ENCODE measurements around the gene ADORA2B. TPM values are rescaled to one million over a fixed set of nuclear protein-coding genes. Genes with fewer than 3 reads are reported as not detected.

ADORA2B gene
- total and polyA plus RNA-seq, 4 experiments from 2014 or later, result 0.23 to 1.8 (median 0.41) TPM

- no peaks in the 10 kb centered on the region for H3K27me3 ChIP-seq (ENCODE audit: insufficient read depth, low read length)
- no peak for DNase-seq
- Mint-ChIP-seq H3K27me3 (peaks cover 10 to 17% of the 10 kb centered on the region in 2 donors), H3K4me1 (peaks cover 0 to 2% (median 0%) of the 10 kb centered on the region in 4 donors), H3K27ac (no peak overlapping the region), H3K36me3 (no peaks in the 10 kb centered on the region), H3K9me3 (peaks cover 0 to 5% (median 3%) of the 10 kb centered on the region in 8 donors), H3K4me3 (no peak overlapping the region)
- no peaks in the 10 kb centered on the region for H3K4me1 ChIP-seq (ENCODE audit: insufficient read depth, low read length)
- intact Hi-C loops (cut with micrococcal nuclease), result no loop called here
- POLR2A ChIA-PET (ENCODE audit: partially characterized antibody), result no interaction called here
- H3K9me3 ChIP-seq (ENCODE audit: control insufficient read depth in 1 of 2, low read length in 2 of 2), result no peaks in the 10 kb centered on the region
- no peak overlapping the region for H3K4me3 ChIP-seq (ENCODE audit: low read length in 2 of 2)
- CTCF ChIA-PET (ENCODE audit: partially characterized antibody), result no interaction called here
- no peak overlapping the region for H3K27ac ChIP-seq (ENCODE audit: low read depth, low read length)
- H3K36me3 ChIP-seq (ENCODE audit: insufficient read depth, low read length), result no peaks in the 10 kb centered on the region
Measured at GRCh38 chr17:15921640-15922039, 23.3 kb upstream of the ADORA2B start.

DNA sequence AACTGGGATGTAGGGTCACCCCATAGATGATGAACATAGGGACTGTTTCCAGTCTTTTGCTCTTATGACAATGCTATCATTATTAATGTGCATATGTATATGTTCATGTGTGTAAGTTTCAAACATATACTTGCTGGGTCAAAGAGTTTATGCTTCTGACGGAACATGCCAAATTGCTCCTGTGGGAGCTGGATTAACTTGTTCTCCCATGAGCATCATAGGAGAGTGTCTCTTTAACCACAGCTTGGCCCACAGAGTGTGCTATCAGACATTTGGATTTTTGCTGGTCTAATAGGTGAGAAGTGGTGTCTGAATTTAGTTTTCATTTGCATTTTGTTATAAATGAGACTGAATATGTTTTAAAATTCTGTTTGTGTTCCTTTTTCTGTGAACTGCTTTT is 22.3 kb upstream of the ADORA2B start:
- H3K9me3 ChIP-seq (ENCODE audit: control insufficient read depth in 1 of 2, low read length in 2 of 2), result no peaks in the 10 kb centered on the region
- no peaks in the 10 kb centered on the region for H3K4me1 ChIP-seq (ENCODE audit: insufficient read depth, low read length)
- ChIA-PET POLR2A (ENCODE audit: partially characterized antibody) (no interaction called here), CTCF (ENCODE audit: partially characterized antibody) (no interaction called here)
- Mint-ChIP-seq H3K9me3 (peaks cover 0 to 5% (median 3%) of the 10 kb centered on the region in 8 donors), H3K27ac (no peak overlapping the region), H3K36me3 (no peaks in the 10 kb centered on the region), H3K4me3 (no peak overlapping the region), H3K27me3 (peaks cover 8 to 17% of the 10 kb centered on the region in 2 donors), H3K4me1 (peaks cover 0 to 2% (median 0%) of the 10 kb centered on the region in 4 donors)
- H3K36me3 ChIP-seq (ENCODE audit: insufficient read depth, low read length), result no peaks in the 10 kb centered on the region
- H3K27ac ChIP-seq (ENCODE audit: low read depth, low read length), result no peak overlapping the region
- intact Hi-C loops (cut with micrococcal nuclease), result no loop called here
- H3K4me3 ChIP-seq (ENCODE audit: low read length in 2 of 2), result no peak overlapping the region
- no peak for DNase-seq
- H3K27me3 ChIP-seq (ENCODE audit: insufficient read depth, low read length), result no peaks in the 10 kb centered on the region

DNA sequence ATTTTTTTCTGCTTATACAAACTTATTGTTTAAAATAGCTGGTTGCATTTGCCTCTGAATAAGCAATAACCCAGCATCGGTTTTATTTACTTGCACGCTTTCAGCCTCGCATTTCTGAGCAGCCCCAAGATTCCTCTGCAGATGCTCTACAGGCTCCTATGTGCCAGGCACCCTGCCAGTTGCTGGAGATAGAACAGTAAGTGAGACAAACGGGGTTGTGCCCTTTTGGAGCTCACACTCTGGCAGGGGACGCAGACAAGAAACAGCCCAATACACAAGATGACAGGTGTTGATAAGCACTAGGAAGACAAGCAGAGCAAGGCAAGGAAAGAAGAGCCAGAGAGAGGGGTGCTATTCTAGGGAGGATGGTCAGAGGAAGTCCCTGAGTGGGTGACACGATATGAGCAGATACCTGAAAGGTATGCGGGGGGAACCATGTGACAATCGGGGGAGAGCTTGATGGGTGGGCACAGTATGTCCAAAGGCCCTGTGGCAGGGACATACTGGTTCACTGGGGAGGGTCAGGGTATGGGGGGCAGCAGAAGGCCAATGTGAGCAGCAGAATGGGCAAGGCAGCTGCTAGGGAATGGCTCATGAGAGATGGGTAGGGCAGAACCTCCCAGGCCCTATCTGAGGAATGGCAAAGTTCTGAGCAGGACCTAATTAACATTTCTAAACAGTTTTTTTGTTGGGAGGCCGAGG is 18.7 kb upstream of the ADORA2B start:
- no peaks in the 10 kb centered on the region for H3K27me3 ChIP-seq (ENCODE audit: insufficient read depth, low read length)
- Mint-ChIP-seq H3K4me1 (peaks cover 0 to 2% (median 0%) of the 10 kb centered on the region in 4 donors), H3K27me3 (peaks cover 17 to 24% of the 10 kb centered on the region in 2 donors), H3K27ac (no peak overlapping the region), H3K9me3 (peaks cover 0 to 5% (median 3%) of the 10 kb centered on the region in 8 donors), H3K4me3 (no peak overlapping the region), H3K36me3 (no peaks in the 10 kb centered on the region)
- no peaks in the 10 kb centered on the region for H3K36me3 ChIP-seq (ENCODE audit: insufficient read depth, low read length)
- no peak overlapping the region for H3K4me3 ChIP-seq (ENCODE audit: low read length in 2 of 2)
- ChIA-PET CTCF (ENCODE audit: partially characterized antibody) (no interaction called here), POLR2A (ENCODE audit: partially characterized antibody) (no interaction called here)
- no peak for DNase-seq
- no peaks in the 10 kb centered on the region for H3K4me1 ChIP-seq (ENCODE audit: insufficient read depth, low read length)
- intact Hi-C loops (cut with micrococcal nuclease), result no loop called here
- H3K27ac ChIP-seq (ENCODE audit: low read depth, low read length), result no peak overlapping the region
- H3K9me3 ChIP-seq (ENCODE audit: control insufficient read depth in 1 of 2, low read length in 2 of 2), result no peaks in the 10 kb centered on the region

- Mint-ChIP-seq H3K9me3 (no peaks in the 10 kb centered on the region), H3K4me3 (no peak overlapping the region), H3K36me3 (no peaks in the 10 kb centered on the region), H3K27me3 (peaks cover 15 to 22% of the 10 kb centered on the region in 2 donors), H3K27ac (no peak overlapping the region), H3K4me1 (peaks cover 0 to 2% (median 0%) of the 10 kb centered on the region in 4 donors)
- Histone ChIP-seq H3K27ac (ENCODE audit: low read depth, low read length) (no peak overlapping the region), H3K4me3 (ENCODE audit: low read length in 2 of 2) (no peak overlapping the region), H3K9me3 (ENCODE audit: control insufficient read depth in 1 of 2, low read length in 2 of 2) (no peaks in the 10 kb centered on the region), H3K27me3 (ENCODE audit: insufficient read depth, low read length) (no peaks in the 10 kb centered on the region), H3K4me1 (ENCODE audit: insufficient read depth, low read length) (no peaks in the 10 kb centered on the region), H3K36me3 (ENCODE audit: insufficient read depth, low read length) (no peaks in the 10 kb centered on the region)
- intact Hi-C loops (cut with micrococcal nuclease), result no loop called here
- ChIA-PET CTCF (ENCODE audit: partially characterized antibody) (no interaction called here), POLR2A (ENCODE audit: partially characterized antibody) (no interaction called here)
- DNase-seq, result no peak
Measured at GRCh38 chr17:15928286-15928785, 16.6 kb upstream of the ADORA2B start.

- H3K36me3 ChIP-seq (ENCODE audit: insufficient read depth, low read length), result no peaks in the 10 kb centered on the region
- H3K27me3 Mint-ChIP-seq, result peaks cover 15 to 22% of the 10 kb centered on the region in 2 donors
- H3K27ac ChIP-seq (ENCODE audit: low read depth, low read length), result no peak overlapping the region
- H3K4me3 Mint-ChIP-seq, result no peak overlapping the region
- no peaks in the 10 kb centered on the region for H3K27me3 ChIP-seq (ENCODE audit: insufficient read depth, low read length)
- POLR2A ChIA-PET (ENCODE audit: partially characterized antibody), result no interaction called here
- no peaks in the 10 kb centered on the region for H3K4me1 ChIP-seq (ENCODE audit: insufficient read depth, low read length)
- no peaks in the 10 kb centered on the region for H3K9me3 ChIP-seq (ENCODE audit: control insufficient read depth in 1 of 2, low read length in 2 of 2)
- CTCF ChIA-PET (ENCODE audit: partially characterized antibody), result no interaction called here
- intact Hi-C loops (cut with micrococcal nuclease), result no loop called here
- peaks cover 0 to 2% (median 0%) of the 10 kb centered on the region in 4 donors for H3K4me1 Mint-ChIP-seq
- H3K27ac Mint-ChIP-seq, result no peak overlapping the region
- DNase-seq, result no peak
- H3K9me3 Mint-ChIP-seq, result no peaks in the 10 kb centered on the region
- no peaks in the 10 kb centered on the region for H3K36me3 Mint-ChIP-seq
- H3K4me3 ChIP-seq (ENCODE audit: low read length in 2 of 2), result no peak overlapping the region
Measured at GRCh38 chr17:15929941-15930340, 15.0 kb upstream of the ADORA2B start.

GRCh38 chr17:15930426-15930825 is 14.5 kb upstream of the ADORA2B start:
- H3K27ac ChIP-seq (ENCODE audit: low read depth, low read length), result no peak overlapping the region
- H3K9me3 ChIP-seq (ENCODE audit: control insufficient read depth in 1 of 2, low read length in 2 of 2), result no peaks in the 10 kb centered on the region
- no peaks in the 10 kb centered on the region for H3K36me3 Mint-ChIP-seq
- H3K9me3 Mint-ChIP-seq, result no peaks in the 10 kb centered on the region
- intact Hi-C loops (cut with micrococcal nuclease), result no loop called here
- no peak for DNase-seq
- no peaks in the 10 kb centered on the region for H3K27me3 ChIP-seq (ENCODE audit: insufficient read depth, low read length)
- ChIA-PET CTCF (ENCODE audit: partially characterized antibody) (no interaction called here), POLR2A (ENCODE audit: partially characterized antibody) (no interaction called here)
- no peak overlapping the region for H3K4me3 ChIP-seq (ENCODE audit: low read length in 2 of 2)
- H3K4me1 ChIP-seq (ENCODE audit: insufficient read depth, low read length), result no peaks in the 10 kb centered on the region
- H3K4me3 Mint-ChIP-seq, result no peak overlapping the region
- H3K27me3 Mint-ChIP-seq, result peaks cover 15 to 22% of the 10 kb centered on the region in 2 donors
- no peaks in the 10 kb centered on the region for H3K36me3 ChIP-seq (ENCODE audit: insufficient read depth, low read length)
- no peak overlapping the region for H3K27ac Mint-ChIP-seq
- H3K4me1 Mint-ChIP-seq, result peaks cover 0 to 2% (median 0%) of the 10 kb centered on the region in 4 donors

DNA sequence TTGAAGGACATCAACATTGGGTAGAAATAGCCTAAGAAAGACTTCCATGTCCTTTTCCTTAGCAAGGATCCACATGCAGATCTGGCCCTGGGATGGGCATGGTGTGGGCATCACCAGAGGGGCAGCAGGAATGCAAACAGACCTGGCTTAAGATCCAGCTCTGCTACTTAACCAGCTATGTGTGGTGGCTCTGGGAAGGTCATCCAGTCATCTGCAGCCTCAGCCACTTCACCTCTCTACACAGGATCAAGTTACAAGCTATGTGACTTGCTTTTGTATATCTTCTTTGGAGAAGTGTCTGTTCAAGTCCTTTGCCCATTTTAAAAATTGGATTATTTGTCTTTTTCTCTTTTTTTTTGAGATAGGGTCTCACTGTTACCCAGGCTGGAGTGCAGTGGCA is 13.5 kb upstream of the ADORA2B start:
- H3K4me3 Mint-ChIP-seq, result no peak overlapping the region
- no peaks in the 10 kb centered on the region for H3K36me3 Mint-ChIP-seq
- H3K27me3 Mint-ChIP-seq, result peaks cover 12 to 18% of the 10 kb centered on the region in 2 donors
- ChIA-PET CTCF (ENCODE audit: partially characterized antibody) (no interaction called here), POLR2A (ENCODE audit: partially characterized antibody) (no interaction called here)
- Histone ChIP-seq H3K27ac (ENCODE audit: low read depth, low read length) (no peak overlapping the region), H3K9me3 (ENCODE audit: control insufficient read depth in 1 of 2, low read length in 2 of 2) (no peaks in the 10 kb centered on the region), H3K4me1 (ENCODE audit: insufficient read depth, low read length) (no peaks in the 10 kb centered on the region), H3K36me3 (ENCODE audit: insufficient read depth, low read length) (no peaks in the 10 kb centered on the region), H3K4me3 (ENCODE audit: low read length in 2 of 2) (no peak overlapping the region), H3K27me3 (ENCODE audit: insufficient read depth, low read length) (no peaks in the 10 kb centered on the region)
- no peak overlapping the region for H3K27ac Mint-ChIP-seq
- DNase-seq, result no peak
- no peaks in the 10 kb centered on the region for H3K9me3 Mint-ChIP-seq
- no peaks in the 10 kb centered on the region for H3K4me1 Mint-ChIP-seq
- intact Hi-C loops (cut with micrococcal nuclease), result no loop called here

All from CD4-positive, alpha-beta memory T cell (primary cell).